Posterior cingulate gyrus (tissue), 11 donors: ENCODE results near the gene KRCC1.

Experiments used
- DNase-seq, 10 donors: peaks; one replicate each; pipeline versions ENCODE4 v3.0.0 to v3.0.0-alpha.2; 2020 to 2021; ENCODE audit warnings: mixed read lengths in 3 of 10
- intact Hi-C: fragments of 100-400 bp; cut with DNase I; formaldehyde crosslinking; loops from one replicate; pipeline ENCODE4 v1.15.1; 2023

Gene KRCC1

DNA sequence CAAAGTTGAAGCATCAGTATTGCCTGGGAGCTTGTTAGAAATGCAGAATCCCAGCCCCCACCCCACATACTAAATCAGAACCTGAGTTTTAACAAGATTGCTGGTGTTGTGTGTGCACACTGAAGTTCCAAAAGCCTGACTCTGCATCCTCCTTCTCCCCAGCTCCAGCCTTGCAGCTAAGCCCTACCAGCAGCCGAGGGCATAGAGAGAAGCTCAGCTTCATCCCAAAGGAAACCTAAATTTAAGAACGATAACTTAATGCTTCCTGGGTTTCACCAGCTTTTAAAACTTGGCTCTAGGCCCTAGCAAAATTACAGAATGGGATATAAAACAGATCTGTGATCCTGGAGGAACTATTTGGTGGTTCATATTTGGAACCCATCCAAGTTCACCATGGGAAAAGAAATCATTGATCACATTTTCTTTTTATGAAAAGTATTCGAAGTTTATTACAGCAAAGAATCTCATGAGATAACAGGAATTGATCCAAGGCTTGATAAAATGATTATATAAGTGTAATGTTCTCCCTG lies 23.1 kb upstream of the KRCC1 start:
- no peak for DNase-seq
- intact Hi-C loops, result no loop called here

DNA sequence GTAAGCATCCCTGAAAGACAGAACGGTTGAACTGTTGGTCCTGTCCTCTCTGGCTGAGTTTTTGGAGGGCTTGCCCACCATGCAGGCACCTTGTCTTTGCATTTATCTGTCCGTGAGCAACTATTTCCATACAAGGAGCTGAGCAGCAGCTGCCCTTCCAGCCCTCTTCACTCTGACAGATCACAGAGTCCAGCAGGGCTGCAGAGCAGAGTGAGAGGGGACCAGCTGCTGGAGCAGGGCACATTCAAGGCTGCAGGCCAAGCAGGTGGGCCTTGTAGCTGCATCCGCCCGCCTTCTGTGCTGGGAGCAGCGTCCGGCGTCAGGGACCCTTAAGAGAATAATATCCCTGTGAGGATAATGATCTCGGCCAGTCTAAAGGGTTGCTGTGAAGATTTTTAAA lies 21.5 kb upstream of the KRCC1 start:
- DNase-seq, result no peak
- intact Hi-C loops, result no loop called here

GRCh38 chr2:88074854-88075292 lies 19.3 kb upstream of the KRCC1 start:
- intact Hi-C loops, result no loop called here
- DNase-seq, result no peak

DNA sequence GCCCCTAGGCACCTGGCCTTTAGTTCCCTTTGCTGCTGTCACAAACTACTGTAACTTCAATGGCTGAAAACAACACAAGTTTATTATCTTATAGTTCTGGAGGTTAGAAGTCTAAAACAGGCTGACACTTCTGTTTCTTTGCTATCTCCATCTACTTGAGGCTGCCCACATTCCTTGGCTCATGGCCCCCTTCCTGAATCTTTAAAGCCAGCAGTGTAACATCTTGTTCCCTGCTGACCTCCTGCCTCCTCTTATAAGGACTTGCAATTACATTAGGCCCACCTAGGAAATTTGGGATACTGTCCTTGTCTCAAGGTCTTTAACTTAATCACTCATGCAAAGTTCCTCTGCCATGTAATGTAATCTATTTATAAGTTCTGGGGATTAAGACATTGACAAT lies 18.6 kb upstream of the KRCC1 start:
- no peak for DNase-seq
- intact Hi-C loops, result no loop called here

DNA sequence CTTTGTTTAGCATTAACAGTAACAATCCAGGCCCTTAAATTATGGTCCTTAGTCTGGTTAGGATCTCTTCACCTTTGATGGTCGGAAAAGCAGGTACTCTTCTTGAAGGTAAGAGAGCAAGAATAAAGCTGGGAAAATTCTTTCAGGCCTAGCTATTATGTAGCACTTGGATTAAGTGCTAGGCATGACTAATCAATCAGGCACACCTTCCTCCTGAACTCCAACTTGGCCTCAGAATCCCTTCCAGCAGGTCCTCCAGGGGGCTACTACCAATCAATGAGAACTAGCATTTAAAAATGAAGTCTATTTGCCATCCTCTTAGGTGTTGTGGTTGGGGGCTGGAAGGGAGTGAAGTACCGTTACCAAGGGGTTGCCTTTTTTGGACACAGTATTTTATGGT lies 15.8 kb upstream of the KRCC1 start:
- DNase-seq, result no peak
- intact Hi-C loops, result no loop called here

GRCh38 chr2:88070055-88070454 lies 14.5 kb upstream of the KRCC1 start:
- DNase-seq, result no peak
- intact Hi-C loops, result no loop called here

GRCh38 chr2:88069117-88069516 lies 13.5 kb upstream of the KRCC1 start:
- no peak for DNase-seq

GRCh38 chr2:88068044-88068443 lies 12.5 kb upstream of the KRCC1 start:
- intact Hi-C loops, result no loop called here

More at GRCh38 chr2:88069117-88069516, 13.5 kb upstream of the KRCC1 start:
- intact Hi-C loops, result no loop called here

DNA sequence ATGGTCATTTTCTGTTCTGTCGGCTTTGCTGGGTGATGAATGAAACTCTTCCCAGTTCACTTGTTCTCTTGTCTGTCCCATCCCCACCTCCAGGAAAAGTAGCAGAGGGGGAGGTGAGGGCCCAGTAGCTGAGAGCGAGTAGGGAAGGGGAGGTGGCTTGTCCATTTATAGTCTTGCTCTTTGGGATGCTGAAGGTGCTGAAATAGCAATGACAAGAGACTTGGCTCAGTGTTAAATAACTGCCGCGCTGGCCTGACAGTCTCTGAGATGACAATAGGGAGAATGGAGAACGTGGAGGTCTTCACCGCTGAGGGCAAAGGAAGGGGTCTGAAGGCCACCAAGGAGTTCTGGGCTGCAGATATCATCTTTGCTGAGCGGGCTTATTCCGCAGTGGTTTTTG lies 12.0 kb upstream of the KRCC1 start, which contains the start of gene SMYD1:
Gene SMYD1, plus strand, starts transcription at position 228 of the 400 bp plus-strand sequence. Its CDS starts 40 bp downstream, at position 268.
- intact Hi-C loops, result no loop called here
- no peak for DNase-seq

More at GRCh38 chr2:88068044-88068443, 12.5 kb upstream of the KRCC1 start:
- DNase-seq, result no peak

DNA sequence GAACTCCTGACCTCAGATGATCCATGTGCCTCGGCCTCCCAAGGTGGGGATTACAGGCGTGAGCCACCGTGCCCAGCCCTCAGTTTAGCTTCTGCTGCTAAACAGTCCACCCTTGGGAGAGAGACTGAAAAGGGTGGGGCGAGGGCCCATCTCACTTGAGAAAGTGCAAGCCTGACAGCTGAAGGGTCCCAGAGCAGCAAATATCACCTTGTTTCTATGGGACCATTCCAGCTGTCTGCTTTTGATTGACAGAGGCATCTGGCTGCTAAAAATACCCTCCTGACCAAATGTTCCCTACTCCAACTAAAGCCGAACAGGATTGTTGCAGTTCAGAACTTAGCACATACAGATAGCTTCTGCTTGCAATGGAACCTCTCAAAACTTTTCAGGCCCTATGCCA lies 11.6 kb upstream of the KRCC1 start:
- intact Hi-C loops, result no loop called here
- no peak for DNase-seq

DNA sequence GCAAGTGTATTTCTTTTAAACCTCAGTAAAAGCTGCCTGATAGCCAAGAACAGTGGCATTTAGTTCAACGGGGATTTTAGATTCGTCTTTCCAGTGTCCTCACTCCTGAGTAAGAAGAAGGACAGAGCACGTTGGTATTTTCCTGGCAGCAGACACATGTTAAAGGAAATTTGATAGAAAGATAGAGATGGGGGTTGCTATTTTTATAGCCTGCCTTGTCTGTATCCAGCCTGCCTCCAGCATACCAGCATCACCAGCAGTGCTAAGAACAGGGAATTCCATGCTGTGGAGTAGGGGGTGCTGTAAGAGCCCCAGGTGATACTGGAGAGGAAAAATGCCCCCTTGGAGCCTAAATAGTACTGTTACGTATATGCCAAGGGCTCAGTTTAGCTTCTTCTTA lies 11.0 kb upstream of the KRCC1 start:
- DNase-seq, result no peak
- intact Hi-C loops, result no loop called here

DNA sequence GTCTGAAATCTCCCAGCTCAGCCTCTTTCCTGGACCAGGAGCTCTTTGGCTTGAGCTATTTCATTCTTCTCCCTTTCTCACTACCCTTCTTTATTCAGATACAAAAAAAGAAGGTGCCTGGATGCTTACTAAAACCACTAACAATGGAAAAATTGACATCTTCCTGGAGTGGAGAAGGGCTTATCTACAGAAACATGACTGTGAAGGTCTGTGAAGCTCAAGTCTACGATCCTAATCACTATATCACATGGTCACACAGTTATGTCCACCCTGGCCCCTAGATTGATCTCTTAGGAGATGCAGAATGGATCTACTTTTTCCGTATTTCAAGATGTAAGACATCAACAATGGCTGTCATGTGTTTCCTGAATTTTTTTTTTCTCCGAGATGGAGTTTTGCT lies 5.7 kb upstream of the KRCC1 start:
- intact Hi-C loops, result no loop called here
- DNase-seq, result no peak

DNA sequence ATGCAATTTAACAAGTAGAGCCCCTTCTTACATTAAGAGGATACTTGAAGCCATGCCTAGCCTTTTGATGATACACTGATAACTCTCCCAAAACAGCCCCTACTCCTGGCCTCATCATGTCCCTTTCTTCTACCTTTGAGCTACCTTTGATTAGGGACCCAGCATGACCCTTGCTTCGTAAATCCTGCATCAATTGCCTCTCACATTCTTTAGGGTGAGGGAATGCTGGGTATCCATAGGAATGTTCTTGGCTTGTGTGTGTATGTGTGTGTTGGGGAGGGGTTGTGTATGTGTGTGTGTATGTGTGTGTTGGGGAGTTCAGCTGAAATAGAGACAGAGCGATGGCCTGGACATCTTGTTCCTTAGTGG lies 5.3 kb upstream of the KRCC1 start:
- intact Hi-C loops, result loop anchor here (1.0 kb wide), 1 partner anchor 99 kb away; no protein-coding TSS in a partner anchor

DNA sequence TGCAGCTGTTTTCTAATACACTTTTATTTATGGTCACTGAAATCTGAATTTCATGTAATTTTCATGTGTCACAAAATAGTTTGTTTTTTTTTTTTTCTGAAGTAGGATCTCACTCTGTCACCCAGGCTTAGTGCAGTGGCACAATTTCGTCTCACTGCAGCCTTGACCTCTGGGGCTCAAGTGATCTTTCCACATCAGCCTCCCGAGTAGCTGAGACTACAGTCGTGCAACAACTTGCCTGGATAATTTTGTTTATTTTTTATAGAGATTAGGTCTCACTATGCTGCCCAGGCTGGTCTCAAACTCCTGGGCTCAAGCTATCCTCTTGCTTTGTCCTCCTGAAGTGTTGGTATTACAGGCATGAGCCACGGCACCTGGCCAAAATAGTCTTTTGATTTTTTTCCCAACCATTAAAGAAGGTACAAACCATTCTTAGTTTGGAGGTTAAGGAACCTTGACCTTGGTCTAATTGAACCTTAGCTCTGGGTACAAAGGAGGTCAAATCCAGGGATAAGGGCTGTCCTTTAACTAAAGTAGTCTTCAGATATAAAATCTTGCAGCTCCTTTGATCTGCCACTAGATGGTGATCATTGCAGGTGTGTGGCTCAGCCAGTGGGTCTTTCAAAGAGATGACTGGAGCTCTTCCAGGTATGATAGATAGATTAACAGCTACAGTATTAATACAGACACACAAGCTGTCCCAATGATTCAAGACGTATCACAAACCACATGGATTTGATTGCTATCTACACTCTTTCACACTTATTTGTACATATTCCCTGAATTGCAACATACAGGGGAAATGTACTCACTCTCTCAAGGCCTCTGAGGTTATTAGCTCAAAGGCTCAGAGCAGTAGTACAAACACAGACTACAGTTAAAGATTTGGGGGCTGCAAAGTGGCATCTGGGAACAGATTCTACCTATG lies 4.7 kb upstream of the KRCC1 start:
- intact Hi-C loops, result loop anchor here (1.0 to 5.0 kb wide), 2 partner anchors 43 to 100 kb away; partner anchors contain the start of gene RNU2-63P
- peak in 1 of 10 donors; percentile 17 for DNase-seq

More for the DNA sequence above, 5.3 kb upstream of the KRCC1 start:
- DNase-seq, result no peak

DNA sequence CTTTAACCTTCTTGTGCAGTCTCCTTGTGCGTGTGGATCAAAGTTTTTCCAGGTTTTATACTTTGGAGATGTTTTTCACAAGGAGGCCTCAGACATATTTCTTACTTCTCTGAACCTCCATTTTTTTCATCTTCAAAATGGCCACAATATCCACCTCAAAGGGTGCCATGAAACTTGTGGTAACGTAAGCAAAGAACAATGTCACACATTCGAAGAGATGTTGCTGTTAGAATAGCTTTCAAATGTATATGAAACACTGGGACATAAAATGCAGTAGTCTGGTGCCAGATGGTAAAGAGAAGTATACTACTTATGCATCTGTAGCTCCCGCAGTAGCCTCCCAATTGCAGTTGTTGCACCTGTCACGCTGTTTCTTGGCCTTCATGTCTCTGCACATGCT lies 2.6 kb upstream of the KRCC1 start:
- DNase-seq, result no peak
- intact Hi-C loops, result loop anchor here (5.0 kb wide), 1 partner anchor 41 kb away; the partner anchor contains the start of gene RNU2-63P

- intact Hi-C loops, result loop anchor here (5.0 kb wide), 1 partner anchor 40 kb away; the partner anchor contains the start of gene RNU2-63P
- DNase-seq, result no peak
Observed at GRCh38 chr2:88057437-88057844, 1.9 kb upstream of the KRCC1 start.

- DNase-seq, result no peak
- intact Hi-C loops, result loop anchor here (5.0 kb wide), 1 partner anchor 38 kb away; the partner anchor contains the start of gene RNU2-63P
Observed at GRCh38 chr2:88054782-88055370, 707 bp downstream of the KRCC1 start.

DNA sequence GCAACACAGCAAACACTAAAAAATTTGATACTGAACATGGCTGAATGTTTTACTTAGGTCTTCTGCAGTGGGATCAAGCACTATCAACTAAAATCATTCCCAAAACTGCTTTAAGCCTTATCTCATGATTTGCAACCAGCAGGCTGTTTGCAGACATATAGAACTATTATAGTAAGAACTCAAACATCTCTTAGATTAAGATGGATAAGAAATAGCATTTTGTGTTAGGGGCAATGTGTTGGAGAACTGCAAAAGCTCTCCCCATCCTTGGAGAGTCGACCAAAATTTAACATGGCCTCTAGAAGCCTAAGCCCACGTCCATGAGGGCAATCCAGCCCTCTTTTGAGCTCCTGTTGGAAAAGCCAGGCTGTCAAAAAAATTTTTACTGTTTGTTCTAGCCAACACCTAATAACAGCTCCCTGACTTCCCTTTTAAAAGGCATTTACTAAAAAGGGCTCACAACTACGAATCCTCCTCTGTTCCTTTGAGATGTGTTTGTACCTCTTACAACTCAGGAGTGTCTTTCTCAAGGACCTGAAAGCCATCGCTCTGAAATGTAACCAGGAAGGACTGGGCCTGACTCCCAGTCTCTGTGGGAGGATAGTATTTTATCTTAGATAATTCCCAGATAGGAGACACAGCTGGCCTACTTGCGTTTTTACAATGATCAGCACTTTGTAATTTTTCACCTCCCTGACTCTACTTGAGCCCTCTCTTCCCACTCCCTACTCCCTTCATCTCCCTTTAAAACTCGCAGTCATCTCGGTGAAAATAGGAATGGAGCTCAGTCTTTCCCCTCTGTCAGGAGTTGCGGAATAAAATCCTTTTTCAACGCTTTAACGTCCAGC lies 1.4 kb downstream of the KRCC1 start:
- intact Hi-C loops, result no loop called here
- no peak for DNase-seq

GRCh38 chr2:88053296-88053695 lies 2.3 kb downstream of the KRCC1 start:
- intact Hi-C loops, result no loop called here
- DNase-seq, result no peak

DNA sequence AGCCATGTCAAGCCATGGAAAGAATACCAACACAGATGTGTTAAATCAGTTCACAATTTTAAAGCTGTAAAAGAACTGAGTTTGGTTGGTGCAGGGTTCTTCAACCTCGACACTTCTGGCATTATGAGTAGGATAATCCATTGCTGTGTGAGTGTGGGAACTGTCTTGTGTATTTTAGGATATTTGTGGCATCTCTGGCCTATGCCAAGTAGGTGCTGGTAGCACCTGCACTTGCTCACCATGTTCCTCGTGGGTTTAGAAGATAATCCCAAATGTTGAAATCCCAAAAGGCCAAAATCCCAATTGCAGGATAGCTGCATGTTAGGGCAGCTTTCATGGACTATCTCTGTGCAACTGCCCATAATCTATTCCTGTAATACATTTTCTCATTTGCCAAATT lies 3.8 kb downstream of the KRCC1 start:
- intact Hi-C loops, result no loop called here

More for the DNA sequence above, 3.8 kb downstream of the KRCC1 start:
- DNase-seq, result no peak
